HepG2 (cell line): Measurements from ENCODE around the gene GFPT2. TPM values are rescaled to one million over a fixed set of nuclear protein-coding genes. Genes with fewer than 3 reads are reported as not detected.

Experiments
- ATAC-seq: fragments of 200-7000 bp; cut with Tn5 transposase; 3 replicates; pipeline ENCODE4 v1.9.1; 2020; ENCODE audit warnings: mild to moderate bottlenecking, moderate library complexity
- BruUV-seq: library from RNA; stranded (reverse); fragments of 400-500 nt; replicated peaks from 2 replicates; lab custom pipeline; 2021; lab: Mats Ljungman, UMichigan
- CTCF ChIA-PET: fragments of 300-600 bp; formaldehyde crosslinking; extraction: SDS; loops from one replicate; lab custom pipeline; 2021; ENCODE audit warnings: low total read pairs, inconsistent platforms, low intra/inter-chr PET ratio; lab: Yijun Ruan, JAX
- POLR2A ChIA-PET: fragments of 350-600 bp; sonication (Branson Sonifier 250); formaldehyde crosslinking; loops from one replicate; lab custom pipeline; 2020; ENCODE audit warnings: antibody characterized with exemption, inconsistent platforms; lab: Yijun Ruan, JAX
- DNase-seq: peaks from one replicate; pipeline ENCODE4 v3.0.0-alpha.2; 2015; ENCODE audit warnings: low spot score
- FAIRE-seq: peaks from 3 replicates; lab custom pipeline; 2011; peaks lifted over from hg19 to GRCh38; lab: Jason Lieb, UNC
- H2AFZ ChIP-seq: one replicate; pipeline ENCODE4 v1.6.1; 2011; ENCODE audit warnings: low read length, inconsistent platforms
- H3K27ac ChIP-seq: fragments of 300-600 bp; 3 replicates; pipeline ENCODE4 v1.8.0; 2011; ENCODE audit warnings: mixed run types, mild to moderate bottlenecking, mixed read lengths, low read length, inconsistent platforms; ENCODE audit not compliant: insufficient read depth; ENCODE audit errors: extremely low read length
- H3K27me3 ChIP-seq, 2 experiments: fragments of 200-600 bp in 1 of 2; 2 replicates in 1 of 2; 3 replicates in 1 of 2; pipeline versions ENCODE4 v1.6.0 to v1.8.0; 2011; ENCODE audit warnings: low read length in 2 of 2, mild to moderate bottlenecking in 2 of 2, moderate library complexity in 2 of 2, inconsistent platforms in 1 of 2; ENCODE audit not compliant: insufficient read depth in 2 of 2, control insufficient read depth in 1 of 2
- H3K36me3 ChIP-seq, 2 experiments: fragments of 200-600 bp in 1 of 2; replicated peaks in 1 of 2; 2 replicates in 1 of 2; 3 replicates in 1 of 2; pipeline versions ENCODE4 v1.5.1 to v1.8.0; 2011; ENCODE audit warnings: low read length in 2 of 2, inconsistent platforms in 1 of 2; ENCODE audit not compliant: insufficient read depth in 2 of 2, control insufficient read depth in 1 of 2
- H3K4me1 ChIP-seq: 2 replicates; pipeline ENCODE4 v1.5.1; 2012; ENCODE audit warnings: low read length, inconsistent platforms; ENCODE audit not compliant: insufficient read depth
- H3K4me2 ChIP-seq: 2 replicates; pipeline ENCODE4 v1.6.0; 2011; ENCODE audit warnings: low read depth, low read length, inconsistent platforms
- H3K4me3 ChIP-seq, 3 experiments: fragments of 200-600 bp in 1 of 3; sonication (generic), shearing (Covaris generic) in 1 of 3; replicated peaks in 1 of 3; 2 replicates each; pipeline ENCODE4 v1.5.1; 2011 to 2016; ENCODE audit warnings: low read length in 3 of 3, inconsistent platforms in 2 of 3, low read depth in 2 of 3, mild to moderate bottlenecking in 2 of 3, control low read depth in 1 of 3, mixed read lengths in 1 of 3; ENCODE audit not compliant: insufficient read depth in 1 of 3
- H3K79me2 ChIP-seq: one replicate; pipeline ENCODE4 v1.6.1; 2011; ENCODE audit warnings: low read length, inconsistent platforms; ENCODE audit not compliant: insufficient read depth
- H3K9ac ChIP-seq: 2 replicates; pipeline ENCODE4 v1.6.0; 2011; ENCODE audit warnings: mild to moderate bottlenecking, low read depth, low read length, inconsistent platforms; ENCODE audit not compliant: insufficient read depth
- H3K9me3 ChIP-seq: 2 replicates; pipeline ENCODE4 v1.5.1; 2012; ENCODE audit warnings: mild to moderate bottlenecking, low read length
- H4K20me1 ChIP-seq: 2 replicates; pipeline ENCODE4 v1.6.0; 2011; ENCODE audit warnings: inconsistent platforms, mild to moderate bottlenecking, low read length, moderate library complexity; ENCODE audit not compliant: insufficient read depth
- CTCF ChIP-seq: sonication (generic); formaldehyde crosslinking; IDR thresholded peaks from 2 replicates; pipeline ENCODE4 v1.5.0; 2020; ENCODE audit warnings: mild to moderate bottlenecking, missing genetic modification reagents, moderate library complexity
- SATB2 ChIP-seq: sonication (generic); formaldehyde crosslinking; IDR thresholded peaks from 2 replicates; pipeline ENCODE4 v1.5.0; 2020; ENCODE audit warnings: missing genetic modification reagents
- WGBS: methylation state at CpG from one replicate; pipeline ENCODE4 v1.1.6; 2017; ENCODE audit warnings: low lambda C conversion rate; 5-methylcytosine and 5-hydroxymethylcytosine counted together
- in situ Hi-C: cut with HindIII; loops from 2 replicates; pipeline ENCODE4 v1.10.0; 2017; ENCODE audit warnings: low pct_unique_long_range_greater_than_20kb; ENCODE audit not compliant: extremely low pct_ligation_motif_present
- intact Hi-C: fragments of 100-400 bp; cut with micrococcal nuclease; formaldehyde crosslinking; loops from one replicate; pipeline ENCODE4 v1.10.0; 2022; ENCODE audit not compliant: unreplicated experiment
- polyA plus RNA-seq, 8 experiments: library from polyadenylated mRNA; depleted of rRNA in 3 of 8; stranded (reverse) in 7 of 8; unstranded in 1 of 8; fragments of >200 nt; fragmentation: Illumina TruSeq in 4 of 8; extraction: Trizol in 4 of 8; gene quantifications; 2 replicates each; pipeline versions ENCODE4 v1.2.1 to v1.2.3, GENCODE V29; 2011 to 2016; ENCODE audit warnings: low read depth in 4 of 8, missing spikeins in 1 of 8, mixed read lengths in 1 of 8; ENCODE audit not compliant: insufficient read depth in 1 of 8
- total RNA-seq, 5 experiments: library from RNA; depleted of rRNA; stranded (reverse); fragments of >200 nt; fragmentation: Illumina TruSeq; extraction: Trizol; gene quantifications; 2 replicates each; pipeline ENCODE4 v1.2.3, GENCODE V29; 2016; ENCODE audit warnings: low read depth in 1 of 5
- TF ChIP-seq, protein P1 (sequence below), 2 experiments: sonication (generic) in 1 of 2; formaldehyde crosslinking in 1 of 2; IDR thresholded peaks; 2 replicates each; pipeline versions ENCODE4 v1.5.1 to v1.6.1; 2011 to 2020; ENCODE audit warnings: borderline replicate concordance in 1 of 2, low read depth in 1 of 2, low read length in 1 of 2, mild to moderate bottlenecking in 1 of 2, missing genetic modification reagents in 1 of 2, moderate library complexity in 1 of 2

The GFPT2 gene
- total and polyA plus RNA-seq, 2 of the 13 experiments (the other 11 are each of a cell fraction or from before 2014, with no cell fraction given) = 0.18 TPM

DNA sequence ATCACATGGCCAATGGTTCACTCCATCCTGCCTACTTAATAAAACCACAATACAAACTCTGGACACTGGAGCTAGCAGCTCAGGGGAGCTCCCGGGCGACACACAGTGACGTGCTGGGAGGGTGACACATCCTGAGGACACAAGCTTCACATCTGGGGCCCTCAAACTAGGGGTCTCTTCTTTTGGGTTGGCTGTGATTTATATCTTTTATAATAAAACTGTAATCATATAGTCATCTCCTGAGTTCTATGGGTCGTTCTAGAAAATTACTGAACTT, 49.2 kb downstream of the GFPT2 start:
- Histone ChIP-seq H4K20me1 (no peaks in the 10 kb centered on the region), H3K36me3 (no peaks in the 10 kb centered on the region), H3K27ac (no peak overlapping the region)
- TF ChIP-seq, protein P1, sequence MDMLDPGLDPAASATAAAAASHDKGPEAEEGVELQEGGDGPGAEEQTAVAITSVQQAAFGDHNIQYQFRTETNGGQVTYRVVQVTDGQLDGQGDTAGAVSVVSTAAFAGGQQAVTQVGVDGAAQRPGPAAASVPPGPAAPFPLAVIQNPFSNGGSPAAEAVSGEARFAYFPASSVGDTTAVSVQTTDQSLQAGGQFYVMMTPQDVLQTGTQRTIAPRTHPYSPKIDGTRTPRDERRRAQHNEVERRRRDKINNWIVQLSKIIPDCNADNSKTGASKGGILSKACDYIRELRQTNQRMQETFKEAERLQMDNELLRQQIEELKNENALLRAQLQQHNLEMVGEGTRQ (IDR thresholded peaks at IDR 0.05; ENCODE audit: low read depth, low read length) = no peak
- TF ChIP-seq, protein P1 (CRISPR knock-in tag; IDR thresholded peaks at IDR 0.05; ENCODE audit: borderline replicate concordance) = peak; percentile 43; the same call in 1 of the 2 replicates
- TF ChIP-seq CTCF (CRISPR knock-in tag) (peak; percentile 31; the same call in 1 of the 2 replicates), SATB2 (CRISPR knock-in tag) (no peak)
- TF ChIP-seq, all 625 proteins: peak for 2
- in situ Hi-C loops (no loop called here), intact Hi-C loops (loop anchor here (10.0 kb wide), 1 partner anchor 581 kb away; no protein-coding TSS in a partner anchor)
- H3K9me3 ChIP-seq = no peaks in the 10 kb centered on the region
- ATAC-seq (peak; percentile 67), FAIRE-seq (no peak), DNase-seq (no peak)
- peaks cover 53% of the 10 kb centered on the region for H3K4me1 ChIP-seq
- ChIA-PET CTCF (interaction anchor here (1.0 kb wide), 1 partner anchor 10 kb away, joined by 3 read pairs; no protein-coding TSS in a partner anchor), POLR2A (interaction anchor here (1.0 to 1.8 kb wide), 3 partner anchors 9 to 10 kb away, joined by 3 to 11 read pairs (median 4); no protein-coding TSS in a partner anchor)
- H3K4me2 ChIP-seq = peak overlapping the region; percentile 73
- H3K27me3 ChIP-seq = peaks cover 0 to 2% of the 10 kb centered on the region in 2 experiments; a peak in 2 of 5 replicates
- no peak overlapping the region for H2AFZ ChIP-seq
- H3K79me2 ChIP-seq = no peaks in the 10 kb centered on the region
- WGBS = 0% methylated on average over 4 of the region's 4 CpGs
- peak overlapping the region in 1 of 3 experiments; percentile 22; a peak in 2 of 6 replicates for H3K4me3 ChIP-seq
- BruUV-seq = no TSS peak
- peak overlapping the region; percentile 13; the same call in 1 of the 2 replicates for H3K9ac ChIP-seq
